ENCODE data around the gene ABHD5.
A peak's percentile ranks its signal among the peaks of the same experiment; 100 is the strongest.

Gene ABHD5

GRCh38 chr3:43686700-43687498, 3.8 kb upstream of the ABHD5 start:
- no peak for DNase-seq

DNA sequence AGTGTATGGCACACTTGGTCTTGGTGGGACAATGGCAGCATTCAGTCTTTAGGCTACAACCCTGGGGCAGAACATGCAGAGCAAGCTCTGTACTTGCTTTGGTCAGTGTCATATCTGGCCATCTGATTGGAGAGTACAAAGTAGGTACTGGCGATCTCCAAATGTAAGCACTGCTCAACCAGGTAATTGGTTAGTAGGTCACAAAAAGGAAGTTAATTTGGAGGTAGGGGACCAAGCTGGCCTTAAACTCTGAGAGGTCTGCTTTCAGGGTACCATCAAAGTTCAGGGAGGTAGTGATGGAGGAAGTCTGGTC, 3.3 kb upstream of the ABHD5 start:
- no peak for DNase-seq

DNA sequence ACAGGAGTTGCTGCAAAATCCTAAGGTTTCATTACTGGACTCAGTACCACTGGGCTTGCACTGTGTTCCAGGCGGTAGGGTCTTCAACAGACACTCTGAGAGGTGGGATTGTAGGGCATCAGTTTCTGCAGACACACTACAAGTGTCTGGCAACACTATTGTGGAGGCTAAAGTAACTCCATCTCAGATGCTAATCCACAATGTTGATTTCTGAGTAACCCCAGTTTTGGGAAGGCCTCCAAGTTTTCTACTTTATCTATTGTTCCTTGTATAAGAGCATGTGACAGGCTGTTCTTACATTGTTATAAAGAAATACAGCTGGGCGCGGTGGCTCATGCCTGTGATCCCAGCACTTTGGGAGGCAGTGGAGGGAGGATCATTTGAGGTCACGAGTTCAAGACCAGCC, 2.5 kb upstream of the ABHD5 start:
- no peak for DNase-seq

DNA sequence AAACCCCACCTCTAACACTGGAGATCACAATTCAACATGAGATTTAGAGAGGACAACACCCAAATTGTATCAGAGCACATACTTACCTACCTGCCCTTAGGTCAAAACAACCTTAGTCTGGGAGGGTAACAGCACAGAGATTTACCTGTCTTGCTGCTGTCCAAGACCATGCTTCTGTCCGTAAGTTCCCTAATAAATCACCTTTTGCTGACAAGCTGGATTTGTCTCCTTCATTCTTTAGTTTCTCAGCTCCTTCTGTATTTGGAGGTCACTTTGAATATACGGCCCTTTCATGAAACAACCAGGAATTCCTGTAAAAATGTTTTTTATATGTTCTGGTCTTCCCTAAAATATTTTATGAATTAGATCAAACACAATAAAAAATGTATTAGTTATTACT, 1.6 kb upstream of the ABHD5 start:
- DNase-seq, result no peak

DNA sequence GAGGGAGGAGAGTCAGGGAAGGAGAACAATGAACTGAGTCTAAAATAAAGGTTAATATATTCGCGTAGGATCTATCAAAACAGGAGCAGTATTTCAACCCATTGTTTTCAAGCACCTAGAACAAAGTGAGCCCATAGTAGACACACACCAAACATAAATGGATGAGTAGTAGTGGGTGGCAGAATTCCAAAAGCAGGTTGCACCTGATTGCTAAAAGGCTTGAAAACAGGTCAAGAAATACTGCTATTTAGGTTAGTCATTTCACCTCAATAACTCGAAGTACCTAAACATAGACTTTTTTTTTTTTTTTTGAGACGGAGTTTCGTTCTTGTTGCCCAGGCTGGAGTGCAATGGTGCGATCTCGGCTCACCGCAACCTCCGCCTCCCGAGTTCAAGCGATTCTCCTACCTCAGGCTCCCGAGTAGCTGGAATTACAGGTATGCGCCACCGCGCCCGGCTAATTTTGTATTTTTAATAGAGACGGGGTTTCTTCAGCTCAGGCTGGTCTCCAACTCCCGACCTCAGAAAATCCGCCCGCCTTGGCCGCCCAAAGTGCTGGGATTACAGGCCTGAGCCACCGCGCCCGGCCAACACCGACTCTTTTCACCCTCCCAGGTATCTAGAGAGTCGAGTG, 855 bp upstream of the ABHD5 start:
- DNase-seq, result peak; percentile 33

DNA sequence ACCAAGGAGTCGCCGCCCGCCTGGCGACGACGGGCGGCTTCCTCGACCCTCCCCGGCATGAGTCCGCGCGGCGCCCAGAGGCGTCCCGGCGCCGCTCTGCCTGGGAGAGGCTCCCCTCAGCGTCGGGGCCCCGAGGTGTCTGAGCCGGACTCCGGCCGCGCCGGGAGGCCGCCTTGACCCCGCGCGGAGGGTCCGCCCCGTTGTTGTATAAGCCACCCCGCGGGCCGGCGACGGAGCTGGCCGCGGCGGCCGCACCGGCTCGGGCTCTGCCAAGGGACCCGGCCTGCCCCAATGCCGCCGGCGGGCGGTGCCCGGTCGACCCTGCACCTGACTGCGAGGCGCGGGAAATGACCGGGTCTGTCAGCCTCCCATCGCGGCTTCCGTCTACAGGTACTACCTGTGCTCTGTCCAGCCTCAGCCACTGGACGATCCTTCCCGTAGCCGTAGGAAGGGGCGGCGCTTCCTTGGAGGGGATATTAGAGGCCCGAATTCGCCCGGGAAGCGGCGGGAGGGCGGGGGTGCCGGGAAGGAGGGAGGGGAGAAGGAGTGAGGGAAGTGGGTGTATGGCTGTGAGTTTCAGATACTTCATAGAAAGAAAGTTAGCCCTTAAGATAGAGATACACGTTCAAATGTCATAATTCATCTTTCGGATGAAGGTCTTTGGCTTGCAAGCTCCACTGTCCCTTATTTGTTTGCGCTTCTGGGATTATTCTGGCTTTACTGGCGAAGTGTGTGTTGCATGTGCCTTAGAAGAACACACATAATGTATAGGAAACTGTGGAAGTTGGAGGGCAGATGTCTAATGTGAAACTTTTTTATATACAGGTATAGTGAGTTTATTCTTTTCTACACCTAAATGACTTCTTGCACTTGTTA, 620 bp downstream of the ABHD5 start:
- peak; percentile 86 for DNase-seq

DNA sequence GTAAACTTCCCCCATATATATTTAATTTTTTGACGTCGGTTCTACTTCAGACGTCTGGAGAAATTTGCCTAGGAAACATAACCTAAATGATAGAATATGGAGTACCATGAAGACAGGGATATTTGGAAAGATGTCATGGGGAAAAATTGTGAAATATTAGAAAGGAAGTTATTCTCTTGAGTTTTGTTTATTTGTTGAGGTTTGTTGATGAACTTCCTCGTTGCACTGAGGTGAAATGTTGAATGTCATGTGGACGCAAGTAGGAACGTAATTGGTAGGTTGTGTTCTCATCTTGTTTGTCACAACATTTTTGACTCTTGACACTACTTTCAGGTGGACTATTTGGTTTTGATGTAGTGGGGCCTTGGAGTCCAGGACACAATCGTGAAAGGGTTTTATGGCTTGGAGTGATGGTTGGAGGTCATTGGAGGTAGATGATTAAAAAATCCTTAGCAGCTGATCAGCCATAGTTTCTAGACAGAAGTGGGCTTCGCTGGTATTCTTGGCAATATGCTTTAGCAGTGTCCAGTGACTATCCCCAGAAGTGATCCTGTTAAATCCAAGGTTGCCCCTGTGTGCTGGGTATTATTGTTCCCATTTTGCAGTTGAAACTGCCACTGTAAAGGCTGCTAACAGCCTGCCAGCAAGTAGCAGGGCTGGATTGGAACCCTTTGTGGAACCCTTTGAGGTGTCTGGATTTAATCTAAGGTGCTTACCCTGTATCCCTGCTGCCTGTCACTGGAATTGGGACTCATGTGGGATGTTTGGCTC, 1.5 kb downstream of the ABHD5 start:
- no peak for DNase-seq

GRCh38 chr3:43692971-43693370, 2.2 kb downstream of the ABHD5 start:
- DNase-seq, result no peak

GRCh38 chr3:43693594-43693993, 2.9 kb downstream of the ABHD5 start:
- no peak for DNase-seq

DNA sequence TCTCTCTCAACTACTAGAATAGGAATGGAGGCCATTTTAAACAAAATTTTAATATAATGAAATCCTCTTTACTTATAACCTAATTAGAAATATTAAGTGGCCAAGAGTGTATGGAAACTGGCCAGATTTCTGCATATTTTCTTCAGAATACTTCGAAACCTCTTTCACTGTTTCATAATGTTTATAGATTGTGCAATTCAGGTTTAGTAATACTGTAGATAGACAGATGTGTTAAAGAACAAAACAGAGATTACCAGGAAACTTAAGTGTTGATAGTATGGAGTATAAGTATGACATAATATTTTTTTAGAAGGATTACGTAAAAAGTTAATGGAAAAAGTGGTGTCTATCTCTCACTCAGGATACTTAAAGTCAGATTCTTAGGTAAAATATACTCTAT, 4.7 kb downstream of the ABHD5 start:
- DNase-seq, result no peak

DNA sequence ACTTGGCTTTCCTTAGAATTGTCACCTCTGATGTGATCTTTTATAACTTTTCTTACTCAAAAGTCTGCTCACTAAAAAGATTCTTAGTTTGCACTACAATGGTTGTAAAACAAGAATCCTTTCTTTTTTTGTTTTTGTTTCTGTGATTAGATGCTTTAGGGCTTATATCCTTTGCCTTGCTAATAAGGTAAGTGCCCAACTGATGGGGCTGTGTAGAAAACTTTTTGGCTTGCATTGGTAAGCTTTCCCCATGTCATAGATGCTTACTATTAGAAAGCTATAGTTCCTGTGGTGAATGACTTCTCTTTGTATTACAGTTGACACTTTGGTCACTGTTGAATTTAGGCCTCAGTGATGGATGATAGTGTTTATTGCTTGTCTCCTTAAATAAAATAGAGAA, 5.1 kb downstream of the ABHD5 start:
- no peak for DNase-seq

GRCh38 chr3:43696441-43696840, 5.7 kb downstream of the ABHD5 start:
- no peak for DNase-seq

DNA sequence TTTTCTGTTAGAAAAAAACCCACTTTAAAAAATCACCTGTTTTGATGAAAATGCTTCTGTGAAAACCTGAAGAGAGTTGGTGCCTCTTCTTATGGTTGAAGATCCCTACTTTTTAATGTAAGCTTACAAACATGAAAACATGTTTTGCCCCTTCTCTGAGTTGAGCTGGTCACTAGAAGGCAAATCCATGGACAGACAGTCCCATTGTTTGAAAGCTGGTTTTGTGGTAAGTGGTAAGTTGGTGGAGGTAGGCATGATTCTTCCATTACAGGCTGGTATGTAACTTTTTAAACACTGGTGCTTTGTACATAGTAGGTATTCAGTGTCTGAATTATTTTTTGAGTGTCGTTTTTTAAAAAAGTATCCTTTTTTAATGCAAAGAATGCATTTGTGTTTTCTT, 6.1 kb downstream of the ABHD5 start:
- DNase-seq, result no peak

DNA sequence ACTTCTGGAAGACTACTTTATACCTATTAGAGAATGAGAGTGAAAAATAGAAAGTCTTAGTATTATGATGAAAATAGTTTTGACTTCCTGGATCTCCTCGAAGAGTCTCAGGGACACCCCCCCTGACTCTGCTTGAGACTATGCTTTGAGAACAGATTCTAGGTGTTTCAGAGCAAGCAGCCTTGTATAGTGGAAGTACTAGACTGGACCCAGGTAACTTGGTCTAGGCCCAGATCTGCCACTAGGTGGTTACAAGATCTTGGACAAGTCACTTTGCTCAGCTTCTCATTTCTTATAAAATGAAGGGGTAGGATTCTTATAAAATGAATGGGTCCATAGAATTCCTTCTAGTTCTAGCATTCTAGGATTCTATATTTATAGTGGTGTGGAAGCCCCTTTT, 9.1 kb downstream of the ABHD5 start:
- DNase-seq, result no peak

- no peak for DNase-seq
Measured at GRCh38 chr3:43704697-43705096, 14.0 kb downstream of the ABHD5 start.

GRCh38 chr3:43706342-43706741, 15.6 kb downstream of the ABHD5 start:
- no peak for DNase-seq

- no peak for DNase-seq
Measured at GRCh38 chr3:43707266-43707665, 16.5 kb downstream of the ABHD5 start.

DNA sequence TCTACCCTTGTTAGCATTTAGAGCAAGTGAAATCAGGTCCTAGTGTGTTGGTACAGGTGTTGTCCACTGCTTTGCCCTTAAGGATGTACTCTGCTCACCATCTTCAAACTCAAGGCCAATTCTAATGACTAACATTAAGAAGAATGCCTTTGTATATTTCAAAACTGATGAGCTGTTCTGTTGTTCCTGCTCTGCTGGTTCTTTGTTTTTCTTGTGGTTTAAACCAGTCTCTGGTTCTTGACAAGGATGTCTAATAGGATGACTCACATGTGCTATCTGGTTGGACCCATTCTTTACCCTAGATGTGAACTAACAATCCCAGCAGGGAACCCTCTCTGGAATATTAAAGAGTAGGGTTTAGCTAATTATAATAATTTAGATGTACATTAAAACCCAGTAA, 17.3 kb downstream of the ABHD5 start:
- DNase-seq, result no peak

GRCh38 chr3:43709022-43709421, 18.3 kb downstream of the ABHD5 start:
- no peak for DNase-seq

GRCh38 chr3:43710607-43711006, 19.9 kb downstream of the ABHD5 start:
- no peak for DNase-seq

GRCh38 chr3:43718296-43718695, 27.6 kb downstream of the ABHD5 start:
- no peak for DNase-seq

DNA sequence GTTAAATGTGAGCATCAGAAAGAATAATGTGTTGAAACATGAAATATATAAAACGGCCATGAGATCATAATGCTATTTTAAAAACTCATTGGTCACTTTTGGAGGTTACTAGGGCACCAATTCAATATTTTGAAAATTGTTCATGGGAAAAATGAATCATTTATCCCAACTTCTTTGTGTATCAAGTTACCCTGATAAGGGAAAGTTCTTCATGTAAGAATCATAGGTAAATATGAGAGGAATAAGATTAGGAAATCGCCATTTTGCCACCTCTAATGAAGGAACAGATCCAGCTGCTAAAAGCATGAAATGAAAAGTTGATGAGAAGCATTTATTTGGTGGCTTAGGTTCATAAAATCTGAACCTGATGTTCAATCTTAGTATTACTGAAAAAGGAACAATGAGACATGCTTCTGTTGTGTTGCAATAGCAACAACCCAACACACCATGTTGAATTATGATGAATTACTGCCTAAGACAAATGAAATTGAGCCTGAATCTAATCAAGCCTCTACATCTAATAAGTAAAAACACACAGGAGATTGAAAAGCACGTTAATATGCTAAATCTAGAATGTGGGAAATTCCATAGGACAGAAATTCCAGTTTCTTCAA, 32.5 kb downstream of the ABHD5 start:
- no peak for DNase-seq

- DNase-seq, result no peak
Measured at GRCh38 chr3:43726521-43726920, 35.8 kb downstream of the ABHD5 start.
